K562 (cell line): ENCODE measurements around the gene GJA4. TPM values are rescaled to one million over a fixed set of nuclear protein-coding genes. Genes with fewer than 3 reads are reported as not detected.

Source experiments
- ATAC-seq: fragments of 200-7000 bp; cut with Tn5 transposase; 3 replicates; pipeline ENCODE4 v1.9.1; 2020; ENCODE audit warnings: moderate library complexity
- BruUV-seq: library from RNA; stranded (reverse); fragments of 400-500 nt; replicated peaks from 2 replicates; lab custom pipeline; 2021; lab: Mats Ljungman, UMichigan
- CTCF ChIA-PET: fragments of 300-600 bp; formaldehyde crosslinking; extraction: SDS; loops from one replicate; lab custom pipeline; 2021; ENCODE audit warnings: low intra/inter-chr PET ratio; lab: Yijun Ruan, JAX
- POLR2A ChIA-PET: fragments of 300-600, 350-650 bp; sonication (Branson Sonifier 250); formaldehyde crosslinking; extraction: SDS; loops from one replicate; lab custom pipeline; 2021; ENCODE audit warnings: antibody characterized with exemption, inconsistent platforms; lab: Yijun Ruan, JAX
- DNase-seq, 4 experiments: peaks; one replicate each; pipeline versions ENCODE4 v3.0.0 to v3.0.0-alpha.2; 2011 to 2018; ENCODE audit warnings: low spot score in 3 of 4, mixed read lengths in 3 of 4; ENCODE audit errors: extremely low read depth in 1 of 4
- FAIRE-seq: peaks from 2 replicates; lab custom pipeline; 2011; peaks lifted over from hg19 to GRCh38; lab: Jason Lieb, UNC
- H2AFZ ChIP-seq: 2 replicates; pipeline ENCODE4 v1.6.0; 2011; ENCODE audit warnings: low read depth, low read length, control low read depth, inconsistent platforms
- H3K27ac ChIP-seq: fragments of 200-600 bp; 3 replicates; pipeline ENCODE4 v1.8.0; 2011; ENCODE audit warnings: low read depth, mild to moderate bottlenecking, control low read depth, inconsistent platforms, low read length, moderate library complexity, mixed read lengths; ENCODE audit errors: extremely low read depth
- H3K27me3 ChIP-seq, 2 experiments: fragments of 300-600 bp in 1 of 2; 2 replicates in 1 of 2; 3 replicates in 1 of 2; pipeline versions ENCODE4 v1.6.0 to v1.8.0; 2011; ENCODE audit warnings: inconsistent platforms in 2 of 2, low read length in 2 of 2, mild to moderate bottlenecking in 1 of 2, mixed read lengths in 1 of 2, moderate library complexity in 1 of 2; ENCODE audit not compliant: control insufficient read depth in 2 of 2, insufficient read depth in 2 of 2
- H3K36me3 ChIP-seq: fragments of 300-600 bp; 3 replicates; pipeline ENCODE4 v1.8.0; 2011; ENCODE audit warnings: mild to moderate bottlenecking, low read length, inconsistent platforms; ENCODE audit not compliant: control insufficient read depth, insufficient read depth
- H3K4me1 ChIP-seq, 2 experiments: fragments of 200-600 bp in 1 of 2; replicated peaks in 1 of 2; 2 replicates in 1 of 2; 3 replicates in 1 of 2; pipeline versions ENCODE4 v1.5.1 to v1.8.0; 2011; ENCODE audit warnings: inconsistent platforms in 2 of 2, low read length in 2 of 2, mild to moderate bottlenecking in 1 of 2, mixed read lengths in 1 of 2, moderate library complexity in 1 of 2; ENCODE audit not compliant: control insufficient read depth in 2 of 2, insufficient read depth in 2 of 2
- H3K4me2 ChIP-seq: 2 replicates; pipeline ENCODE4 v1.6.1; 2011; ENCODE audit warnings: low read length, control low read depth, inconsistent platforms, mixed read lengths; ENCODE audit not compliant: insufficient read depth
- H3K4me3 ChIP-seq: fragments of 200-600 bp; sonication (generic), shearing (Covaris generic); 2 replicates; pipeline ENCODE4 v1.5.1; 2016; ENCODE audit warnings: control low read depth, inconsistent platforms
- H3K79me2 ChIP-seq: fragments of 200-600 bp; 3 replicates; pipeline ENCODE4 v1.8.0; 2011; ENCODE audit warnings: low read length, inconsistent platforms; ENCODE audit not compliant: control insufficient read depth, insufficient read depth
- H3K9ac ChIP-seq, 2 experiments: 2 replicates each; pipeline versions ENCODE4 v1.6.0 to v1.6.1; 2011; ENCODE audit warnings: low read depth in 2 of 2, low read length in 2 of 2, control low read depth in 1 of 2, inconsistent platforms in 1 of 2, mild to moderate bottlenecking in 1 of 2, mixed read lengths in 1 of 2; ENCODE audit not compliant: insufficient read depth in 1 of 2
- H3K9me1 ChIP-seq: one replicate; pipeline ENCODE4 v1.6.0; 2011; ENCODE audit warnings: inconsistent platforms, mild to moderate bottlenecking, low read length, moderate library complexity; ENCODE audit not compliant: control insufficient read depth, insufficient read depth
- H3K9me3 ChIP-seq: replicated peaks from 2 replicates; pipeline ENCODE4 v1.5.1; 2011; ENCODE audit warnings: low read depth, low read length, inconsistent platforms; ENCODE audit not compliant: control insufficient read depth, insufficient read depth
- H4K20me1 ChIP-seq: replicated peaks from 2 replicates; pipeline ENCODE4 v1.6.1; 2011; ENCODE audit warnings: low read length, inconsistent platforms, mixed read lengths; ENCODE audit not compliant: control insufficient read depth, insufficient read depth
- CSDE1 ChIP-seq, 2 experiments: fragments of 450-650 bp; IDR thresholded peaks; 2 replicates each; pipeline ENCODE4 v1.6.1; 2016; ENCODE audit warnings: mild to moderate bottlenecking in 1 of 2
- HEY1 ChIP-seq: fragments of 250-450 bp; sonication (Bioruptor Pico); IDR thresholded peaks from 2 replicates; pipeline ENCODE4 v1.5.0; 2020; ENCODE audit warnings: mild to moderate bottlenecking, moderate library complexity, borderline replicate concordance
- KAT2B ChIP-seq: IDR thresholded peaks from one replicate; pipeline ENCODE4 v1.6.1; 2012; ENCODE audit warnings: low read depth, mild to moderate bottlenecking, control low read depth, inconsistent platforms, low read length, moderate library complexity
- NR4A1 ChIP-seq, 2 experiments: fragments of 250-450 bp in 1 of 2; fragments of 450-650 bp in 1 of 2; sonication (Bioruptor Pico) in 1 of 2; IDR thresholded peaks; 2 replicates each; pipeline versions ENCODE4 v1.4.0 to v1.6.1; 2016 to 2020; ENCODE audit warnings: mild to moderate bottlenecking in 2 of 2, missing compliant biosample characterization in 1 of 2, missing genetic modification characterization in 1 of 2, moderate library complexity in 1 of 2
- RBM22 ChIP-seq: fragments of 200-400 bp; formaldehyde crosslinking; IDR thresholded peaks from 2 replicates; pipeline ENCODE4 v1.6.1; 2018; ENCODE audit warnings: low read length, low read depth; ENCODE audit not compliant: poor library complexity, severe bottlenecking
- YY1 ChIP-seq, 3 experiments: IDR thresholded peaks; 2 replicates each; pipeline ENCODE4 v1.6.1; 2011; ENCODE audit warnings: low read length in 2 of 3, mild to moderate bottlenecking in 2 of 3, moderate library complexity in 2 of 3, borderline replicate concordance in 1 of 3, control low read depth in 1 of 3, low read depth in 1 of 3; ENCODE audit not compliant: insufficient read depth in 3 of 3, insufficient replicate concordance in 2 of 3, control insufficient read depth in 1 of 3, insufficient read length in 1 of 3; ENCODE audit errors: extremely low read depth in 1 of 3
- WGBS: fragments of 100-300 bp; shearing (Covaris generic); methylation state at CpG from one replicate; pipeline ENCODE4 v1.1.6; 2016; ENCODE audit warnings: low coverage, mixed read lengths; ENCODE audit not compliant: insufficient coverage; ENCODE audit errors: missing lambda C conversion rate; 5-methylcytosine and 5-hydroxymethylcytosine counted together
- in situ Hi-C: fragments of 300-500 bp; cut with MboI; formaldehyde crosslinking; loops from 4 replicates; pipeline ENCODE4 v1.15.0; 2018; ENCODE audit warnings: inconsistent platforms, mixed read lengths
- intact Hi-C: fragments of 100-400 bp; cut with micrococcal nuclease; formaldehyde crosslinking; loops from 2 replicates; pipeline ENCODE4 v1.14.2; 2022
- polyA plus RNA-seq, 8 experiments: library from polyadenylated mRNA; depleted of rRNA in 4 of 8; stranded (reverse) in 5 of 8; unstranded in 3 of 8; fragments of >200 nt; fragmentation: Nextera tagmentation in 2 of 8; fragmentation: Illumina TruSeq in 1 of 8; extraction: Ambion mirVana in 2 of 8; extraction: Trizol in 1 of 8; gene quantifications; 2 replicates each; pipeline versions ENCODE4 v1.2.1 to v1.2.3, GENCODE V29; 2011 to 2014; ENCODE audit warnings: inconsistent platforms in 1 of 8, missing spikeins in 1 of 8
- total RNA-seq, 7 experiments: library from RNA; depleted of rRNA in 6 of 7; stranded (reverse); fragments of >200 nt in 6 of 7; fragmentation: Illumina TruSeq in 2 of 7; extraction: Trizol in 2 of 7; gene quantifications; 2 replicates each; pipeline versions ENCODE4 v1.2.1 to v1.2.3, GENCODE V29; 2011 to 2021; ENCODE audit warnings: low replicate concordance in 1 of 7
- TF ChIP-seq, protein P1 (sequence below): fragments of 450-650 bp; IDR thresholded peaks from 2 replicates; pipeline ENCODE4 v1.7.0; 2016; ENCODE audit warnings: borderline replicate concordance
- TF ChIP-seq, protein P2 (sequence below): fragments of 450-650 bp; IDR thresholded peaks from 2 replicates; pipeline ENCODE4 v1.6.1; 2017; ENCODE audit warnings: antibody characterized with exemption, mild to moderate bottlenecking

The GJA4 gene
- total and polyA plus RNA-seq, 9 of the 15 experiments (the other 6 are each of a cell fraction or from before 2014, with no cell fraction given), result 0.16 to 0.24 TPM; not detected in 7

DNA sequence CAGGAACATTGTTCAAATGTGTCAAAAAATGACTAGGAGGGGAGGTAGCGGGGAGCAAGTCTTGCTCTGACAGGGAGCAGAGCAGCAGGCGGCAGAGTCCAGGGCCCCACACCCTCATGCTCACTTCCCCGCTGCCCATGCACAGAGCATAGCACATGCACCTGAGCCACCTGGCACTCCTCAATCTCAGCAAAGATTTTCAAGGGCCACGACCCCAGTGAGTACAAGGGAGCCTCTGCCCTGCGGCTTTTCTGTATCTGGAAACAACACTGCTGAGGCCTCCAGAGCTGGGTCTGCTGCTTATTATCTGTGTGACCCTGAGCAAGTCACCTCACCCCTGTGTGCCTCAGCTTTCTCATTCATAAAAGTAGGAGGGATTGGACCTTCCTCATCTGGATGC is 12.8 kb upstream of the GJA4 start:
- H3K4me1 ChIP-seq, result peaks cover 0 to 15% of the 10 kb centered on the region in 2 experiments; a peak in 1 of 5 replicates
- FAIRE-seq, result no peak
- no peaks in the 10 kb centered on the region for H3K36me3 ChIP-seq
- ChIA-PET POLR2A (no interaction called here), CTCF (interaction anchor here (0.9 kb wide), 1 partner anchor 86 kb away, joined by 4 read pairs; no protein-coding TSS in a partner anchor)
- H3K27ac ChIP-seq, result no peak overlapping the region
- no peaks in the 10 kb centered on the region for H3K79me2 ChIP-seq
- no peak for DNase-seq
- H3K9me1 ChIP-seq, result no peaks in the 10 kb centered on the region
- ATAC-seq, result no peak
- H4K20me1 ChIP-seq, result 0 out of 2 replicates have a peak, but pooled peaks cover 3% of the 10 kb centered on the region
- no TSS peak for BruUV-seq
- 0% methylated on average over 5 of the region's 5 CpGs for WGBS
- in situ Hi-C loops (no loop called here), intact Hi-C loops (no loop called here)
- H3K4me2 ChIP-seq, result no peak overlapping the region
- H3K9ac ChIP-seq, result no peak overlapping the region
- no peak overlapping the region for H2AFZ ChIP-seq
- no peak for TF ChIP-seq HEY1 (CRISPR knock-in tag)
- TF ChIP-seq, protein P1, sequence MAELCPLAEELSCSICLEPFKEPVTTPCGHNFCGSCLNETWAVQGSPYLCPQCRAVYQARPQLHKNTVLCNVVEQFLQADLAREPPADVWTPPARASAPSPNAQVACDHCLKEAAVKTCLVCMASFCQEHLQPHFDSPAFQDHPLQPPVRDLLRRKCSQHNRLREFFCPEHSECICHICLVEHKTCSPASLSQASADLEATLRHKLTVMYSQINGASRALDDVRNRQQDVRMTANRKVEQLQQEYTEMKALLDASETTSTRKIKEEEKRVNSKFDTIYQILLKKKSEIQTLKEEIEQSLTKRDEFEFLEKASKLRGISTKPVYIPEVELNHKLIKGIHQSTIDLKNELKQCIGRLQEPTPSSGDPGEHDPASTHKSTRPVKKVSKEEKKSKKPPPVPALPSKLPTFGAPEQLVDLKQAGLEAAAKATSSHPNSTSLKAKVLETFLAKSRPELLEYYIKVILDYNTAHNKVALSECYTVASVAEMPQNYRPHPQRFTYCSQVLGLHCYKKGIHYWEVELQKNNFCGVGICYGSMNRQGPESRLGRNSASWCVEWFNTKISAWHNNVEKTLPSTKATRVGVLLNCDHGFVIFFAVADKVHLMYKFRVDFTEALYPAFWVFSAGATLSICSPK, result no peak
- TF ChIP-seq, all 486 proteins: peak for 0
- H3K9me3 ChIP-seq, result no peaks in the 10 kb centered on the region
- H3K4me3 ChIP-seq, result no peak overlapping the region
- peaks cover 48 to 76% of the 10 kb centered on the region in 2 experiments for H3K27me3 ChIP-seq

DNA sequence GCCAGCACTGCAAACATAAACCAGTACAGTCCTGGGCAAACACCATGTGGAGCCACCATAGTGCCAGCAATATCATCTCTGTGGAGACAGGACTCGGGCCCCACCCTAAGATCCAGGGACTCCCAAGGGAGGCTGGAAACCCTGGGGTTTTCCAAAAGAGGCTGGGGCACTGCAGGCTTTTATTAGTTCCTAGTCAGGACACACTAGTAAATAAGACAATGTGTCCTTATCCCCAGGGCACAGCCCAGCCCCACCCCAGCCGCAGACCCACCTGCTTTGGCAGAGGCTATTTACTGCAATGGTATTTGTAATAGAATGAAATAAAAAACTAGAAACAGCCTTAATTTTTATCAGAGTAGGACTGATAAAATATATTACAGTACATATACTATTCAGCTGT is 12.3 kb upstream of the GJA4 start:
- ChIA-PET POLR2A (no interaction called here), CTCF (no interaction called here)
- in situ Hi-C loops, result no loop called here
- Histone ChIP-seq H3K9ac (no peak overlapping the region), H3K4me1 (peaks cover 0 to 16% of the 10 kb centered on the region in 2 experiments; a peak in 1 of 5 replicates), H3K9me1 (no peaks in the 10 kb centered on the region), H3K27ac (no peak overlapping the region), H2AFZ (no peak overlapping the region), H3K4me3 (no peak overlapping the region), H3K79me2 (no peaks in the 10 kb centered on the region), H3K9me3 (no peaks in the 10 kb centered on the region), H3K4me2 (no peak overlapping the region), H3K36me3 (no peaks in the 10 kb centered on the region), H3K27me3 (peaks cover 47 to 79% of the 10 kb centered on the region in 2 experiments), H4K20me1 (0 out of 2 replicates have a peak, but pooled peaks cover 3% of the 10 kb centered on the region)
- no peak for ATAC-seq
- 9% methylated on average over 2 of the region's 2 CpGs for WGBS
- FAIRE-seq, result no peak
- intact Hi-C loops, result no loop called here
- DNase-seq, result no peak
- no TSS peak for BruUV-seq
- no peak for TF ChIP-seq RBM22
- no peak for TF ChIP-seq KAT2B
- TF ChIP-seq CSDE1 (IDR thresholded peaks at IDR 0.05), result no peak
- TF ChIP-seq, protein P2, sequence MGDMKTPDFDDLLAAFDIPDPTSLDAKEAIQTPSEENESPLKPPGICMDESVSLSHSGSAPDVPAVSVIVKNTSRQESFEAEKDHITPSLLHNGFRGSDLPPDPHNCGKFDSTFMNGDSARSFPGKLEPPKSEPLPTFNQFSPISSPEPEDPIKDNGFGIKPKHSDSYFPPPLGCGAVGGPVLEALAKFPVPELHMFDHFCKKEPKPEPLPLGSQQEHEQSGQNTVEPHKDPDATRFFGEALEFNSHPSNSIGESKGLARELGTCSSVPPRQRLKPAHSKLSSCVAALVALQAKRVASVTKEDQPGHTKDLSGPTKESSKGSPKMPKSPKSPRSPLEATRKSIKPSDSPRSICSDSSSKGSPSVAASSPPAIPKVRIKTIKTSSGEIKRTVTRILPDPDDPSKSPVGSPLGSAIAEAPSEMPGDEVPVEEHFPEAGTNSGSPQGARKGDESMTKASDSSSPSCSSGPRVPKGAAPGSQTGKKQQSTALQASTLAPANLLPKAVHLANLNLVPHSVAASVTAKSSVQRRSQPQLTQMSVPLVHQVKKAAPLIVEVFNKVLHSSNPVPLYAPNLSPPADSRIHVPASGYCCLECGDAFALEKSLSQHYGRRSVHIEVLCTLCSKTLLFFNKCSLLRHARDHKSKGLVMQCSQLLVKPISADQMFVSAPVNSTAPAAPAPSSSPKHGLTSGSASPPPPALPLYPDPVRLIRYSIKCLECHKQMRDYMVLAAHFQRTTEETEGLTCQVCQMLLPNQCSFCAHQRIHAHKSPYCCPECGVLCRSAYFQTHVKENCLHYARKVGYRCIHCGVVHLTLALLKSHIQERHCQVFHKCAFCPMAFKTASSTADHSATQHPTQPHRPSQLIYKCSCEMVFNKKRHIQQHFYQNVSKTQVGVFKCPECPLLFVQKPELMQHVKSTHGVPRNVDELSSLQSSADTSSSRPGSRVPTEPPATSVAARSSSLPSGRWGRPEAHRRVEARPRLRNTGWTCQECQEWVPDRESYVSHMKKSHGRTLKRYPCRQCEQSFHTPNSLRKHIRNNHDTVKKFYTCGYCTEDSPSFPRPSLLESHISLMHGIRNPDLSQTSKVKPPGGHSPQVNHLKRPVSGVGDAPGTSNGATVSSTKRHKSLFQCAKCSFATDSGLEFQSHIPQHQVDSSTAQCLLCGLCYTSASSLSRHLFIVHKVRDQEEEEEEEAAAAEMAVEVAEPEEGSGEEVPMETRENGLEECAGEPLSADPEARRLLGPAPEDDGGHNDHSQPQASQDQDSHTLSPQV, result no peak
- TF ChIP-seq YY1 (IDR thresholded peaks at IDR 0.05; ENCODE audit: borderline replicate concordance in 1 of 3, control insufficient read depth in 1 of 3, extremely low read depth in 1 of 3, insufficient read depth in 3 of 3, insufficient read length in 1 of 3, insufficient replicate concordance in 2 of 3, low read depth in 1 of 3, low read length in 2 of 3), result no peak
- TF ChIP-seq NR4A1 (CRISPR knock-in tag; IDR thresholded peaks at IDR 0.05), result no peak
- no peak for TF ChIP-seq NR4A1 (tag; IDR thresholded peaks at IDR 0.05)
